ENCODE measurements around the gene ZXDC.

The ZXDC gene

DNA sequence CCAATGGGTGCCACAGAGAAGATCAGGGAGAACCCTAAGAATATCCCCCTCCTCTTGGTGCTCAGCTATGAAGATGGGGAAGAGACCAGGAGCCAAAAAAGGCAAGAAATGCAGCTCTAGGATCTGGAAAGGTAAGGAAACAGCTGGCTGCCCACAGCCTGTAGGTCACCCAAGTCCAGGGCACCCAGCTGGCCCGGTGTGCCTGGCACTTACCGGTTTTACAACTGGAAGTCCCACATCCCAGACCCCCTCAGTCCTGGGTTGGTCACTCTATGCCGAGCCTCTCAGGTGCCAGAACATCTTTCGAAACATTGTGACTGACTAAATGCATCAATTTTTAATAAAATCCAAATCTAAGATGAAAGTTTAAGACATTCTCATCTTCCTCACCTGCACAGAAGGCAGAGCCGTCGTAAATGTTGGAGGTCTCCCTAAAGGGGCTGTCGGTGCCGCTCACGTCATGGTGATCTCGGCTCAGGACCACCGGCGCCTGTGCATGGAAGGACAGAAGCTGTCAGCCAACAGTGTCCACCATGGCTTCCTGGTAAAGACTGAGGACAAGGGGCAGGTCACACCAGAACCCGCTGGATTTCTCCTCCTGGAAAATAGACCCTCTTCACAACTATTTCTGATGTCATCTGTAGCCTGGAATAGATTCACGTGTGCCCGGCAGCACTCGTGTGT lies 13.3 kb upstream of the ZXDC start:
- no peak overlapping the region for H3K4me3 ChIP-seq (ENCODE audit: low read depth, low read length)
- TF ChIP-seq, protein P1, sequence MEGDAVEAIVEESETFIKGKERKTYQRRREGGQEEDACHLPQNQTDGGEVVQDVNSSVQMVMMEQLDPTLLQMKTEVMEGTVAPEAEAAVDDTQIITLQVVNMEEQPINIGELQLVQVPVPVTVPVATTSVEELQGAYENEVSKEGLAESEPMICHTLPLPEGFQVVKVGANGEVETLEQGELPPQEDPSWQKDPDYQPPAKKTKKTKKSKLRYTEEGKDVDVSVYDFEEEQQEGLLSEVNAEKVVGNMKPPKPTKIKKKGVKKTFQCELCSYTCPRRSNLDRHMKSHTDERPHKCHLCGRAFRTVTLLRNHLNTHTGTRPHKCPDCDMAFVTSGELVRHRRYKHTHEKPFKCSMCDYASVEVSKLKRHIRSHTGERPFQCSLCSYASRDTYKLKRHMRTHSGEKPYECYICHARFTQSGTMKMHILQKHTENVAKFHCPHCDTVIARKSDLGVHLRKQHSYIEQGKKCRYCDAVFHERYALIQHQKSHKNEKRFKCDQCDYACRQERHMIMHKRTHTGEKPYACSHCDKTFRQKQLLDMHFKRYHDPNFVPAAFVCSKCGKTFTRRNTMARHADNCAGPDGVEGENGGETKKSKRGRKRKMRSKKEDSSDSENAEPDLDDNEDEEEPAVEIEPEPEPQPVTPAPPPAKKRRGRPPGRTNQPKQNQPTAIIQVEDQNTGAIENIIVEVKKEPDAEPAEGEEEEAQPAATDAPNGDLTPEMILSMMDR (IDR thresholded peaks at IDR 0.05; ENCODE audit: borderline replicate concordance, insufficient read depth, low read depth, low read length), result no peak

DNA sequence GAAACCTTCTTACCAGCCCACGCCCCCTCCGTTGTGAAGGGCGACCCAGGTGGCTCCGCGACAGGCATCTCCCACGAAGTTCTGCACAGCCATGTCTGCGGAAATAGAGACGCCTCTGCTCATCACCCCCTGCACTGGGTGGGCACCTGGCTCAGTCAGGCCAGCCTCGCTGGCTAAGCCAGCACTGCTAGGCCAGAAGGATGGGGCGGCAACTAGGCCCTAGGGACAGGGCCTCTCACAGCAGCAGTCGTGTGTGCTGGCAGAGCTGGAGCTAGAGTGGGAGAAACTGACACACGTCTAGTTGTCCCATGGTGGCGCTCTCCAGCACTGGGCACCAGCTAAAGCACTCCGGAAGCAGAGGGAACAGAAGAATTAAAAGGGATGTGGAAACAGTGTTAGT lies 12.5 kb upstream of the ZXDC start:
- TF ChIP-seq, protein P1 (IDR thresholded peaks at IDR 0.05; ENCODE audit: borderline replicate concordance, insufficient read depth, low read depth, low read length), result no peak
- H3K4me3 ChIP-seq (ENCODE audit: low read depth, low read length), result no peak overlapping the region

DNA sequence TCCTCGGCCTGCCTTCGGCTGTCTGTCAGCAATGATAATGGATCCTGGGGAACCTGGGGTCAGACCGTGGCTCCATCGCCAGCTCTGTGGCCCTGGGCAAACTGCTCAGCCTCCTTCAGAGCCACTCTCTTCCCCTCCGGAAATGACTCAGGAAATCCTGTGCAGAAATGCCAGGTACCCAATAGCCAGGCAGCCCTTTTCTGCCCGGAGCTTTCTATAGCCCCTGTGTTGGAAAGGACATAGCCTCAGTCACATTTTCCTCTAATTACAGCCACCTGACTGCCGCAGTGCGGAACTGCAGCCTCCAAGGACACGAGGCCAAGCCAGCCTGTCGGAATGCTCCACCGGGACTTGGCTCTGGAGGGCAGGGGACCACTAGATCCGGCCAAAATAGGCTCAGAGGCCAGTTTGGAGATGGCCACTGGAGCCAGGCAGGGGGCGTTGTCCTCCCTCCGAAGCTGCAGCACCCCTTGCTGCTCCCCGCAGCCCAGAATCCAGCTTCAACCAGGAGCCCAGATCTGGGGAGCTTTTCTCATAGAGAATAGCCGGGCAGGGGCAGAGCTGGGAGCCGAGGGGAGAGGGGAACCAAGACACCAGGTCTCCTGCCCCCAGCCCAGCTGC lies 11.6 kb upstream of the ZXDC start:
- H3K4me3 ChIP-seq (ENCODE audit: low read depth, low read length), result no peak overlapping the region
- TF ChIP-seq, protein P1 (IDR thresholded peaks at IDR 0.05; ENCODE audit: borderline replicate concordance, insufficient read depth, low read depth, low read length), result no peak

DNA sequence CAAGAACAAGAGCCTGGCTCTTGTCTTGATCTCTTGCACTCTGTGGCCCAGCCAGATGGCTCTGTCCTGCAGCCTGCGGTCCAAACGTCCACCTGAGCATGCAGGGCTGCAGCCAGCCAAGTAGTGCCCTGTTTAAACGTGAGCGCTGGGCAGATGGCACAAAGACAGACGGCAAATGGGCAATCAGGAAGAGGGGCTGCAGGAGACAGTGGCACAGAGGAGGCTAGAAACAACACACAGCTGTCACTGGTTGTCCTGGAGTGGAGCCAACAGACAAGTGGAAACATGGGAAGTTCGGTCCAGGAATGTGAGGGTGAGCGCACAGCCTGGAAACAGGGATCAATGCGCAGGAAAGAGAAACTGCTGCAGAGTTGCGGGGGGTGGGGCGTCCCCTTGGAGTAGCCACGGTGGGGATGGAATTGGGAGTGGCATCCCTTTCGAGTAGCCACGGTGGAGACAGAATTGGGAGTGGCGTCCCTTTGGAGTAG lies 10.7 kb upstream of the ZXDC start:
- H3K4me3 ChIP-seq (ENCODE audit: low read depth, low read length), result no peak overlapping the region
- TF ChIP-seq, protein P1 (IDR thresholded peaks at IDR 0.05; ENCODE audit: borderline replicate concordance, insufficient read depth, low read depth, low read length), result no peak

DNA sequence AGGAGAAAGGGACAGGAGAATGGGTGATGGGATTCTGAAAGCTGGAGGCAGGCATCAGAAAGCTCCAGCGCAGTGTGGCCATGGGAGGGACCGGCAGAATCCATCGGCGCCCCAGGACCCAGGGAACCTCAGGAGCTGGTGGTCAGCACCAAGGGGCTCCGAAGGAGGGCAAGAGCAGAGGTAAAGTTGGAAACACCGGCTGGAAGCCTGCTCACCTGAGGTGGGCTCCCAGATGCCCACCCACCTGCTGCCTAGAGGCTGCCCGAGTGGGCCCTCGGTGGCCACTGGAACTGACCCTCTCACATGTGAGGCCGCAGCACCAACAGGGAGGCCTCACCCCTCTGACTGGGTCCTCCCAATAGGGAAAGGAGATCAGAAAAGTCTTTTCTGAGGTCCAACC lies 10.3 kb upstream of the ZXDC start:
- H3K4me3 ChIP-seq (ENCODE audit: low read depth, low read length), result no peak overlapping the region
- TF ChIP-seq, protein P1 (IDR thresholded peaks at IDR 0.05; ENCODE audit: borderline replicate concordance, insufficient read depth, low read depth, low read length), result no peak

DNA sequence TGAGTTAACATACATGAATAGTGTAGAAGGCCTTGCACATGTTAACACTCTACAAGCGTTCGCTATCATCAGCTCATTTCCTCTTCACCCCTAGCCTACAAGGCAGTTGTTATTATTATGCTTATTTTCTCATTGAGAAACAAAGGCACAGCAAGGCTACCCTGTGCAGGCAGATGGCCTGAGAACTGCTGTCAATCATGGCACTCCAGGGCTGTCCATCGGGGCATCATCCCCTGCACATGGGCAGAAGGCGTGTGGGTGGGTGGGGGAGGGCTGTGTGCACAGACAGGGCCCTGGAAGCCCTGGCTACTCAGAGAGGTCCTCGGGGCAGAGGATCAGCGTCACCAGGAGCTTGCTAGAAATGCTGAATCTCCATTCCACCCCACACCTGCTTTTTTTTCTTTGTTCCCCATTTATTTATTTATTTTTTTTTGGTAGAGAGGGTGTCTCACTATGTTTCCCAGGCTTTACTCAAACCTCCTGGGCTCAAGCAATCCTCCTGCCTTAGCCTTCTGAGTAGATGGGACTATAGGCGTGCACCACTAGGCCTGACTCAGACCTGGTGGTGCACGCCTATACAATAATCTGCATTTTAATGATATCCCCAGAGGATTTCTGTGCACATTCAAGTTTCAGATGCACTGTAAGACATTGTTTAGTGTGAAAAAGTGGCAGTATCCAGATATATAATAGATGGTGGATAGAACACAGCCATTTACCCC lies 9.6 kb upstream of the ZXDC start:
- TF ChIP-seq, protein P1 (IDR thresholded peaks at IDR 0.05; ENCODE audit: borderline replicate concordance, insufficient read depth, low read depth, low read length), result no peak
- no peak overlapping the region for H3K4me3 ChIP-seq (ENCODE audit: low read depth, low read length)

Measured in GM12875 (cell line).